OCI-M1 (cell line): ENCODE data around the gene MAD1L1.

Source experiments
- DNase-seq: peaks from one replicate; lab custom pipeline; 2025; lab: John Stamatoyannopoulos, UW

The MAD1L1 gene

GRCh38 chr7:2116989-2117591 lies 115.7 kb downstream of the MAD1L1 start:
- DNase-seq, result no peak

DNA sequence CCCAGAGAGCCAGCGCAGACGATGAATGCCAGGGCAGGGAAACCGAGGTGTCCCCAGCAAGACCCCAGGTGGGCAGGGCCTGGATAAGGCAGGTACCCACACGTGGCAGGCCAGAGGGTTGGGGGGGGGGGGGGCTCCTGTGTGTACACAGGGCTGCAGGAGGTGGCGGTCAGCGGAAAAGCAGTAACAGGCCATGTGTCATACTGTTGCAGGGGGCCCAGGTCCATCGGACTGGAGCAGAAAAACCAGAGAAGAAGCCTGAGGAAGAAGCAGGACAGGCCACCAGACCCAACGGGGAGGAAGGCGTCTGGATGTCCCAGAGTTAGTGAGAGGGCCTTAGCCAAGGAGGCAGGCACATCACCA lies 116.3 kb downstream of the MAD1L1 start:
- DNase-seq, result no peak

GRCh38 chr7:2115760-2116447 lies 116.8 kb downstream of the MAD1L1 start:
- DNase-seq, result no peak

DNA sequence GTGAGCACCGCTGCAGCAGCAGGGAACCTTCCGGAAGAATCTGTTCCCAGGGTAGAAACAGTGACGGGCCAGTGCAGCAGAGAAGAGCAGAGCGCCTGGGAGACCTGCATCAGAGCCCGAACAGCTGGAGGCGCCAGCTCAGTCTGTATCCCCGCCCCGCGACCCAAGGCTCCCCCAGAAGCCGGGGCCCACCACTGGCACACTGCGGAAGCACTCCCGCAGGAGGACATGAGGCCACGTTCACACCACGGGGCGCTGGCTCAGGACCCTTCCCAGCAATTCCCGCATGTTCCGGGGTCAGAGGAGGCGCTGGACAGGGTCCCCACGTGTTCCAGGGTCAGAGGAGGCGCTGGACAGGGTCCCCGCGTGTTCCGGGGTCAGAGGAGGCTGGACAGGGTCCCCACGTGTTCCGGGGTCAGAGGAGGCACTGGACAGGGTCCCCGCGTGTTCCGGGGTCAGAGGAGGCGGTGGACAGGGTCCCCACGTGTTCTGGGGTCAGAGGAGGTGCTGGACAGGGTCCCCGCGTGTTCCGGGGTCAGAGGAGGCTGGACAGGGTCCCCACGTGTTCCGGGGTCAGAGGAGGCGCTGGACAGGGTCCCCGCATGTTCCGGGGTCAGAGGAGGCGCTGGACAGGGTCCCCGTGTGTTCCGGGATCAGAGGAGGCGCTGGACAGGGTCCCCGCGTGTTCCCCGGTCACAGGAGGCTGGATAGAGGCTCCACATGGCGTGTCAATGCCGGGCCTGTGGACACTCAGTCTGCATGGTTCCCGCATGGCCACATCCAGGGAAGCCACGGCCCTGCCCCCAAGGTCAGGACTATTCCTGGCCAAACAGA lies 117.6 kb downstream of the MAD1L1 start:
- DNase-seq, result no peak

DNA sequence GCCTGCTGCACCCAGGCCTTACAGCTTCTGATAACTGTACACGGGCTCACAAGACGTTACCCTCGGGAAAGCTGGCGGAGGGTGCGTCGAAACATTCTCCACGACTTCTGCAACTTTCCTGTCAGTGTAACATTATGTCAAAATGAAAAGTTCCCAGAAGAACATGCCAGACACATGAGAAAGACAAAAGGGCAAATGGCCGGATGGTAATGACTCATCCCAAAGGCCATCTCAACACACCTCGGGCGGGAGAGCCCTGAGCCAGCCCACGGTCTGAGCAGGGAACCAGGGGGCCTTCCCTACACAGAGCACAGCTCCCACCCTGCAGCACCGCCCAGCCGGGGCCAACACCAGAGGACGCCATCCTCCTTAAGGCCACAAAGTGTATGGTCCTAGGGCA lies 118.7 kb downstream of the MAD1L1 start:
- no peak for DNase-seq

- DNase-seq, result no peak
Observed at GRCh38 chr7:2112261-2113198, 120.2 kb downstream of the MAD1L1 start.

- no peak for DNase-seq
Observed at GRCh38 chr7:2111568-2111967, 121.2 kb downstream of the MAD1L1 start.

DNA sequence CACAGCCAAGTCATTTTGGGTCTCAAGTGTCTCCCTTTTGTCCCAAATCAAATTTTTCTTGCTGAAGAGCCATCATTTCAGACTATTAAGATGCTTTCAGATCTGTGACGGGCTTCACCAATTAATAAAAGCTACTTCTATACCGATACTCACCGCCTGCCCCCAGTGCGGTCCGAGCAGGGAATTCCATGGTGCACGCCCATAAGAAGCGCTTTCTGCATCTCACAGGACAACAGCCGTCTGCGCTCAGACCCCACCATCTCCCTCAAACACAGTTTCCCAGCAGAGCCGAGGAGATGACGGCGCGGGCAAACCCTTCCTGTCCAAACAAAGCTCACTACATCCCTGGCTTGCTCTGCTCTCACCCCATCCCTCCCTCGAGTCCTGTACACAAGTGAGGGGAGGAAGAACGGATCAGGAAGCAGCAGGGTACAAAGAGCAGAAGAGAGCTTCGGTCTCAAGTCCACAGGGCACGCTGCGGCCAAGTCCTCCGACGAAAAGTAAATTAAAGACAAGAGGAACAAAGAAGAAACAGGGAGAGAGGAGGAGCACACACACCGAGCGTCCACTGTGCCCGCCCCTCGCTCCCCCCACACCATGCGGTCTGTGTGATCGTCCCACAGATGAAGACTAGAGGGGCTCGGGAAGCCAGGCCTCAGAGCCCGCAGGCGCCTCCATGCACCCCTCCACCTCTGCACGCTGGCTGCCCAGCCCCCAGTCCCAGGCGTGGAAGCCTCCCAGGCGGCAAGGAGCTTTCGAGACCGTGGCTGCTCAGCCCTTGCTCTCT lies 121.9 kb downstream of the MAD1L1 start:
- no peak for DNase-seq

DNA sequence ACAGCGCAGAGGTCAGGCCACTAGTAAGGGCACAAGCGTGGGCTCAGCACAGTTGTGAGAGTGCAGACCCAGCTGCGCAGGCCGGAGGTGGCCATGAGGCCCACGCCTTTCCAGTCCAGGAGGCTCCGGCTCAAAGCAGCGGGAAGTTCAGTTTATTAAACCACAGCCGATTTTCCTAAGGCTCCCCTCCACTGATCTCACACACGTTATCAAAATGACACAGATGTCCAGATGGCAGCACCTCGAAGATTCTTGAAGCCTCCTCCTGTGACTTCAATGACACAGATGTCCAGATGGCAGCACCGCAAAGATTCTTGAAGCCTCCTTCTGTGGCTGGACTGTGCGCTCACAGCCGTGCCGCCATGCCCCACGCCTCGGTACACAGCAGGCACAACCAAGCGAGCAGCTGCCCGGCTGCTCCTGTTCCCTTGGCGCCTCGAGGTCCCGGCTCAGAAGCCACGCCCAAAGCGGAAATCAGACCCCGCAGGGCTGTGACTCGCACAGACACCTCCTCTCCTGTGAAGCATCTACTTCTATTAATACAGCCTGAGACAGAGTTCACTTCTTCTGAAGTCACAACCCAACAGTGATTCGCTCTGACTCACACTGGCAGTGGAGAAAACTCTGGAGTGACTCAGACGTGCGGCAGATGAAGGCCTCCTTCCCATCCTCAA lies 122.7 kb downstream of the MAD1L1 start:
- no peak for DNase-seq

DNA sequence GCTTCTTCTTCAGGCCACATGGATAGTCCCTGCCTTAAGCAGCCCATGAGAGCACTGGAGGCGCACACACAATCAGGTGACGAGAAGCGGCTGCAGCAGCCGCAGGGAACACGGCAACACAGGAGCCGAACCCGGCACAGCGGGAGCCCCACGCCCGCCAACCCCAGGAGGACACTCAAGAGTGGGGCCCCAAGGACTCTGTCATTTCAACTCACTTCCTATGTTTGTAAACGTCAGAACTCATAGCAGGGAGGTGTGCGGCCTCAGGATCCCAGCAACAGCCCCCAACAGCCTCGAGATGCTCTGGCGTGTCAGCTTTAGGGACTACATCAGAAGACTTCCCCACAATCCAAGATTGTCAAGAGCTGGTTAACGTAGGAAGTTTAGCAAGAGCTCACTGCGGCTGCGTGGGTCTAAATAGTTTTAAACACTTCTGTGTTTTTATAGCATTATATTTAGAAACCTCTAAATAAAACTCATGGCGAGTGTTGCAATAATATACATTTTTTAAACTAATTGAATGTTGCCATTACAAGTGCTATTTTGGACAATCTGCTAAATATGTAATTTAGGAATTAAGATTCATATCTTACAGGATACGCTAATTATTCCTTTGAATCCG lies 123.4 kb downstream of the MAD1L1 start:
- DNase-seq, result no peak

DNA sequence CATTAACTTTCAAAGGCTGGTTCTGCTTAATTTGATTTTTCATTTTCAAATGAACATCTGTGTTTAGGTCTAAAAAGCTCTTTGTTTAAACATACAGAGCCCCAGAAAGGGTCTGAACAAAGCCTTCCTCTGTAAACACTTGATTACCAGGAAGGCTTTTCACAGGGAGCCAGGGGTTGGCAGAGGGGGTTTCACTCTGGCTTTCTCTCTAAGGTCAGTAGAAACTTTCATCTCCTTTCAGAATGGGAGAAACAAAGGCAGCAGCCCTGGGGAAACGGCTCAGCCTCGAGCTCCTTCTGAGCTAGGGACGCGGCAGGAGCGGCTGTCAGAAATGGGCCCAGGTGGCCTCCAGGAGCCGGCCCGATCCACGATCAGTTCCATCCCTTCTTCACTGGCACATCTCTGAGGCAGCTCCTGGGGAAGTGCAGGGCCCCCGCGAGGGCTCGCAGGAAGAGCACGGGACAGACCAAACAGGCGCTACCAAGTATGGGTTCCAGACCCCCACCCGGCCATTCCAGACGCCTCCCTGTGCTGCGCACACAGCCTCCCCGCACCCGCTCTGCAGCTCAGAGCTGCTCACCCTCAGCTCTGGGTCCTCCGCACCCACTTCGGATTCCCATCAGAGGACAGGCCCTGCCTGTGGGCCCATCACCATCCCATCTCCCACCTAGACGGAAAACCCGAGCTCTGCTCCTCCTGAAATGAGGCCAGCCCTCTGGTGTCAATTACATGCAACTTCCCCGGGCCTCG lies 124.1 kb downstream of the MAD1L1 start:
- no peak for DNase-seq

GRCh38 chr7:2108071-2108455 lies 124.7 kb downstream of the MAD1L1 start:
- no peak for DNase-seq

DNA sequence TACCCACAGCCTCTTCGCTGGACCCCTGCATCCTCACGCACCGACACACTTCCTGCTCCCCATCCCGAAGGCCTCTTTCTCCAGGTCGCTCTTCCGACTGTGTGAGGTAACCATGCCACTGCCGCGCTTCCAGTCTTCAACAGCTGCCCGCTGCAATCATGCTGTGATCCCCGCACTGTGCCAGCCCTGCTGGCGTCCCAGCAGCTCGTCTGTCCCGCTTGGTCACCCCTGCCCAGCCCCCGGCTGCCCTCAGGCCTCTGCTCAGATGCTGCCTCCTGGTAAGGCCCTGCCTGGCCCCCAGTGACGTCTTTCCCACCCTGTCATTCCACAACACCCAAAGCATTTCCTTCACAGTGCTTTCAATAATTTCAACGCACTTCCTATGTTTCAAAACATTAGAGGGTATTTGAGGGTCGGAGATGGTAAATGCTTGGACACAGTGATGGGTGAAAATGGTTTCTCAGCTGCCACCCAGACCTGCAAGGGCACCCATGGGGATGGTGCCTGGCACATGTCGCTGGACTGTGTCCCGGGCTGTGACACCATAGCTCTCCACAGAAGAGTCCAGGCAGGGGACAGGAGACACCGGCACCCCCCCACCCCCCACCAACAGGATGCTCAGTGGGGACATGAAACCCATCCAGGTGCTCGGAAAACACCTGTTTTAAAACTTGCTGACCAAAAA lies 125.2 kb downstream of the MAD1L1 start:
- no peak for DNase-seq

GRCh38 chr7:2106924-2107323 lies 125.8 kb downstream of the MAD1L1 start:
- DNase-seq, result no peak

DNA sequence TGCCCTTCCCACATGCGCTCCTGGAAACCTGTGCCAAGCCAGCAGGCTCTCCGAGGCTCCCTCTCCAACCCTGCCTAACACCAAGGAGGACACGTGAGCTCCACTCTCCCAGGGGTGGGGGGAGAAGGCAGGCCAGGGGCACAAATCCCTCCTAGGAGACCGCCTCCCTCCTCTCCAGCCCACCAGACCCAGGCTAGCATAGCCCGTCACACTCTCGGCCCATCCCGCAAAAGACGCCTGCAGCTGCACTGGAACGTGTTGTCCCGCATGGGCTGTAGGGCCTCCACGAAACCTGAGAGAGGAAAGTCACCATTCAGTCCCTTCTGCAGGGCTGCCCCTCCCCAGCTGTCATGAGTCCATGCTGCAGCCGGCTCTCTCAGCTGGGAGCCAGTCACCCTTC lies 126.3 kb downstream of the MAD1L1 start:
- no peak for DNase-seq

GRCh38 chr7:2105917-2106316 lies 126.8 kb downstream of the MAD1L1 start:
- DNase-seq, result no peak

- no peak for DNase-seq
Observed at GRCh38 chr7:2105280-2105679, 127.5 kb downstream of the MAD1L1 start.

GRCh38 chr7:2104716-2105115 lies 128.0 kb downstream of the MAD1L1 start:
- DNase-seq, result no peak

- no peak for DNase-seq
Observed at GRCh38 chr7:2104107-2104710, 128.5 kb downstream of the MAD1L1 start.
